ENCODE measurements around the gene DIO1. TPM values are rescaled to one million over a fixed set of nuclear protein-coding genes. Genes with fewer than 3 reads are reported as not detected.
"Not testable (repeated sequence)": the region's sequence is repeated elsewhere in the genome, so short reads cannot be mapped to it uniquely, and the experiment has no call there.

Gene DIO1
- total RNA-seq, 1 experiment from 2014 or later: not detected

- H3K9me3 ChIP-seq (ENCODE audit: low read length): no peaks in the 10 kb centered on the region
- no peaks in the 10 kb centered on the region for H3K79me2 ChIP-seq (ENCODE audit: low read length)
- H3K4me1 ChIP-seq (ENCODE audit: low read length): peaks cover 65% of the 10 kb centered on the region
- no peaks in the 10 kb centered on the region for H3K9me2 ChIP-seq (replicated peaks; ENCODE audit: insufficient read depth, low read length)
- H3K9ac ChIP-seq (ENCODE audit: low read length): peak overlapping the region; percentile 47
- peak; percentile 91 for DNase-seq
- 0 out of 2 replicates have a peak overlapping the region, but pooled peaks have one; percentile 18 for H3K4me3 ChIP-seq (ENCODE audit: low read length)
- H2AFZ ChIP-seq (ENCODE audit: low read length): no peak overlapping the region
- H3K4me2 ChIP-seq (ENCODE audit: low read depth, low read length, poor library complexity, severe bottlenecking): peak overlapping the region; percentile 68
- H3K27ac ChIP-seq (ENCODE audit: low read length): peak overlapping the region; percentile 91
- H3K36me3 ChIP-seq (ENCODE audit: insufficient read depth, low read length): 0 out of 2 replicates have a peak, but pooled peaks cover 3% of the 10 kb centered on the region
- H4K20me1 ChIP-seq (ENCODE audit: insufficient read depth, low read depth, low read length): no peaks in the 10 kb centered on the region
- no peaks in the 10 kb centered on the region for H3K27me3 ChIP-seq (ENCODE audit: low read length)
Observed at GRCh38 chr1:53869454-53870117, 24.4 kb upstream of the DIO1 start.

- no peaks in the 10 kb centered on the region for H3K9me3 ChIP-seq (ENCODE audit: low read length)
- no peak overlapping the region for H2AFZ ChIP-seq (ENCODE audit: low read length)
- peaks cover 59% of the 10 kb centered on the region for H3K4me1 ChIP-seq (ENCODE audit: low read length)
- H3K9ac ChIP-seq (ENCODE audit: low read length): no peak overlapping the region
- no peaks in the 10 kb centered on the region for H3K9me2 ChIP-seq (replicated peaks; ENCODE audit: insufficient read depth, low read length)
- no peak overlapping the region for H3K4me3 ChIP-seq (ENCODE audit: low read length)
- no peak for DNase-seq
- no peaks in the 10 kb centered on the region for H3K79me2 ChIP-seq (ENCODE audit: low read length)
- peak overlapping the region; percentile 91 for H3K27ac ChIP-seq (ENCODE audit: low read length)
- no peaks in the 10 kb centered on the region for H4K20me1 ChIP-seq (ENCODE audit: insufficient read depth, low read depth, low read length)
- H3K27me3 ChIP-seq (ENCODE audit: low read length): no peaks in the 10 kb centered on the region
- H3K4me2 ChIP-seq (ENCODE audit: low read depth, low read length, poor library complexity, severe bottlenecking): no peak overlapping the region
- H3K36me3 ChIP-seq (ENCODE audit: insufficient read depth, low read length): peaks cover 11% of the 10 kb centered on the region; the same call in 1 of the 2 replicates
Observed at GRCh38 chr1:53871221-53871620, 22.8 kb upstream of the DIO1 start.

GRCh38 chr1:53871773-53872484 lies 22.1 kb upstream of the DIO1 start:
- H3K4me3 ChIP-seq (ENCODE audit: low read length): peak overlapping the region; percentile 17; the same call in 1 of the 2 replicates
- no peaks in the 10 kb centered on the region for H3K27me3 ChIP-seq (ENCODE audit: low read length)
- peak overlapping the region; percentile 22 for H3K9ac ChIP-seq (ENCODE audit: low read length)
- no peaks in the 10 kb centered on the region for H3K9me2 ChIP-seq (replicated peaks; ENCODE audit: insufficient read depth, low read length)
- H4K20me1 ChIP-seq (ENCODE audit: insufficient read depth, low read depth, low read length): no peaks in the 10 kb centered on the region
- peak; percentile 56 for DNase-seq
- no peaks in the 10 kb centered on the region for H3K79me2 ChIP-seq (ENCODE audit: low read length)
- H3K4me1 ChIP-seq (ENCODE audit: low read length): peaks cover 60% of the 10 kb centered on the region
- H3K36me3 ChIP-seq (ENCODE audit: insufficient read depth, low read length): peaks cover 11% of the 10 kb centered on the region; the same call in 1 of the 2 replicates
- H3K4me2 ChIP-seq (ENCODE audit: low read depth, low read length, poor library complexity, severe bottlenecking): peak overlapping the region; percentile 55
- no peaks in the 10 kb centered on the region for H3K9me3 ChIP-seq (ENCODE audit: low read length)
- peak overlapping the region; percentile 23; the same call in 1 of the 2 replicates for H2AFZ ChIP-seq (ENCODE audit: low read length)
- H3K27ac ChIP-seq (ENCODE audit: low read length): peak overlapping the region; percentile 91

- H4K20me1 ChIP-seq (ENCODE audit: insufficient read depth, low read depth, low read length); H3K79me2 ChIP-seq (ENCODE audit: low read length); H3K9me3 ChIP-seq (ENCODE audit: low read length); H3K27me3 ChIP-seq (ENCODE audit: low read length); H3K9me2 ChIP-seq (replicated peaks; ENCODE audit: insufficient read depth, low read length); H3K27ac ChIP-seq (ENCODE audit: low read length); DNase-seq; H3K9ac ChIP-seq (ENCODE audit: low read length); H3K4me3 ChIP-seq (ENCODE audit: low read length); H2AFZ ChIP-seq (ENCODE audit: low read length); H3K4me2 ChIP-seq (ENCODE audit: low read depth, low read length, poor library complexity, severe bottlenecking): not testable (repeated sequence)
- Histone ChIP-seq H3K4me1 (ENCODE audit: low read length) (peaks cover 45% of the 10 kb centered on the region), H3K36me3 (ENCODE audit: insufficient read depth, low read length) (peaks cover 16% of the 10 kb centered on the region; the same call in 1 of the 2 replicates)
Observed at GRCh38 chr1:53875150-53875549, 18.8 kb upstream of the DIO1 start.

GRCh38 chr1:53878492-53879105 lies 15.4 kb upstream of the DIO1 start:
- Histone ChIP-seq H3K79me2 (ENCODE audit: low read length) (no peaks in the 10 kb centered on the region), H3K4me3 (ENCODE audit: low read length) (no peak overlapping the region), H3K4me1 (ENCODE audit: low read length) (peaks cover 21% of the 10 kb centered on the region), H3K9me2 (replicated peaks; ENCODE audit: insufficient read depth, low read length) (no peaks in the 10 kb centered on the region), H3K4me2 (ENCODE audit: low read depth, low read length, poor library complexity, severe bottlenecking) (no peak overlapping the region), H3K27me3 (ENCODE audit: low read length) (no peaks in the 10 kb centered on the region), H3K36me3 (ENCODE audit: insufficient read depth, low read length) (peaks cover 22% of the 10 kb centered on the region), H3K27ac (ENCODE audit: low read length) (no peak overlapping the region), H3K9me3 (ENCODE audit: low read length) (no peaks in the 10 kb centered on the region), H3K9ac (ENCODE audit: low read length) (no peak overlapping the region), H4K20me1 (ENCODE audit: insufficient read depth, low read depth, low read length) (no peaks in the 10 kb centered on the region), H2AFZ (ENCODE audit: low read length) (no peak overlapping the region)
- peak; percentile 81 for DNase-seq

GRCh38 chr1:53881853-53882252 lies 12.1 kb upstream of the DIO1 start:
- not testable (repeated sequence) for H3K4me3 ChIP-seq (ENCODE audit: low read length); DNase-seq; H3K9me2 ChIP-seq (replicated peaks; ENCODE audit: insufficient read depth, low read length); H3K4me2 ChIP-seq (ENCODE audit: low read depth, low read length, poor library complexity, severe bottlenecking); H3K9me3 ChIP-seq (ENCODE audit: low read length); H3K27me3 ChIP-seq (ENCODE audit: low read length); H3K9ac ChIP-seq (ENCODE audit: low read length); H3K27ac ChIP-seq (ENCODE audit: low read length); H2AFZ ChIP-seq (ENCODE audit: low read length); H4K20me1 ChIP-seq (ENCODE audit: insufficient read depth, low read depth, low read length); H3K79me2 ChIP-seq (ENCODE audit: low read length)
- Histone ChIP-seq H3K36me3 (ENCODE audit: insufficient read depth, low read length) (peaks cover 14% of the 10 kb centered on the region), H3K4me1 (ENCODE audit: low read length) (peaks cover 16% of the 10 kb centered on the region)

GRCh38 chr1:53883600-53883999 lies 10.4 kb upstream of the DIO1 start:
- H2AFZ ChIP-seq (ENCODE audit: low read length); H3K9me3 ChIP-seq (ENCODE audit: low read length); H3K9ac ChIP-seq (ENCODE audit: low read length); H3K36me3 ChIP-seq (ENCODE audit: insufficient read depth, low read length); H3K9me2 ChIP-seq (replicated peaks; ENCODE audit: insufficient read depth, low read length); H3K27ac ChIP-seq (ENCODE audit: low read length); H3K79me2 ChIP-seq (ENCODE audit: low read length); H3K4me3 ChIP-seq (ENCODE audit: low read length); DNase-seq; H3K27me3 ChIP-seq (ENCODE audit: low read length); H4K20me1 ChIP-seq (ENCODE audit: insufficient read depth, low read depth, low read length); H3K4me2 ChIP-seq (ENCODE audit: low read depth, low read length, poor library complexity, severe bottlenecking): not testable (repeated sequence)
- peaks cover 19% of the 10 kb centered on the region for H3K4me1 ChIP-seq (ENCODE audit: low read length)

- H2AFZ ChIP-seq (ENCODE audit: low read length): no peak overlapping the region
- no peaks in the 10 kb centered on the region for H3K36me3 ChIP-seq (ENCODE audit: insufficient read depth, low read length)
- H3K4me2 ChIP-seq (ENCODE audit: low read depth, low read length, poor library complexity, severe bottlenecking): peak overlapping the region; percentile 77
- H4K20me1 ChIP-seq (ENCODE audit: insufficient read depth, low read depth, low read length): no peaks in the 10 kb centered on the region
- peak overlapping the region; percentile 14; the same call in 1 of the 2 replicates for H3K27ac ChIP-seq (ENCODE audit: low read length)
- H3K9me2 ChIP-seq (replicated peaks; ENCODE audit: insufficient read depth, low read length): no peaks in the 10 kb centered on the region
- no peaks in the 10 kb centered on the region for H3K27me3 ChIP-seq (ENCODE audit: low read length)
- H3K4me1 ChIP-seq (ENCODE audit: low read length): peaks cover 33% of the 10 kb centered on the region
- peaks cover 6% of the 10 kb centered on the region for H3K79me2 ChIP-seq (ENCODE audit: low read length)
- DNase-seq: no peak
- H3K9me3 ChIP-seq (ENCODE audit: low read length): no peaks in the 10 kb centered on the region
- H3K4me3 ChIP-seq (ENCODE audit: low read length): peak overlapping the region; percentile 89
- H3K9ac ChIP-seq (ENCODE audit: low read length): peak overlapping the region; percentile 75
Observed at GRCh38 chr1:53888681-53889080, 5.3 kb upstream of the DIO1 start.

All from Karpas-422 (cell line).